CD14-positive monocyte (primary cell): ENCODE data around the gene EFNA1. TPM values are rescaled to one million over a fixed set of nuclear protein-coding genes. Genes with fewer than 3 reads are reported as not detected.
"Not testable (repeated sequence)": the region's sequence is repeated elsewhere in the genome, so short reads cannot be mapped to it uniquely, and the experiment has no call there.

Experiments used
- DNase-seq, 3 donors: peaks; one replicate each; pipeline ENCODE4 v3.0.0-alpha.2; 2011 to 2022
- H2AFZ ChIP-seq: 2 replicates; pipeline ENCODE4 v1.6.0; 2012; ENCODE audit warnings: mild to moderate bottlenecking, low read depth, low read length, inconsistent platforms; ENCODE audit not compliant: insufficient read depth, poor library complexity, severe bottlenecking
- H3K27ac ChIP-seq, 2 donors: 1 replicate in 1 of 2; 2 replicates in 1 of 2; pipeline ENCODE4 v1.5.1; 2012 to 2013; ENCODE audit warnings: low read length in 2 of 2, control low read depth in 1 of 2, inconsistent platforms in 1 of 2, low read depth in 1 of 2, mild to moderate bottlenecking in 1 of 2
- H3K27me3 ChIP-seq, 2 donors: one replicate each; pipeline versions ENCODE4 v1.6.0 to v1.6.1; 2011 to 2013; ENCODE audit warnings: low read length in 2 of 2; ENCODE audit not compliant: control insufficient read depth in 2 of 2, insufficient read depth in 2 of 2
- H3K36me3 ChIP-seq, 2 donors: replicated peaks in 1 of 2; 1 replicate in 1 of 2; 2 replicates in 1 of 2; pipeline versions ENCODE4 v1.5.1 to v1.6.1; 2012 to 2013; ENCODE audit warnings: low read length in 2 of 2, control low read depth in 1 of 2, inconsistent platforms in 1 of 2, mild to moderate bottlenecking in 1 of 2; ENCODE audit not compliant: insufficient read depth in 2 of 2, control insufficient read depth in 1 of 2
- H3K4me1 ChIP-seq, 2 donors: 1 replicate in 1 of 2; 2 replicates in 1 of 2; pipeline versions ENCODE4 v1.5.1 to v1.6.1; 2012 to 2013; ENCODE audit warnings: low read length in 2 of 2, control low read depth in 1 of 2, inconsistent platforms in 1 of 2, mild to moderate bottlenecking in 1 of 2, moderate library complexity in 1 of 2; ENCODE audit not compliant: insufficient read depth in 2 of 2, control insufficient read depth in 1 of 2
- H3K4me2 ChIP-seq: replicated peaks from 2 replicates; pipeline ENCODE3; 2012; ENCODE audit warnings: low read length, moderate library complexity, mild to moderate bottlenecking; ENCODE audit not compliant: poor library complexity, severe bottlenecking; ENCODE audit errors: extremely low read depth
- H3K4me3 ChIP-seq, 3 experiments: fragments of 200-600 bp in 1 of 3; sonication (generic) in 1 of 3; replicated peaks in 1 of 3; 1 replicate in 2 of 3; 2 replicates in 1 of 3; pipeline ENCODE4 v1.5.1; 2011 to 2013; ENCODE audit warnings: low read length in 3 of 3, mild to moderate bottlenecking in 3 of 3, control low read depth in 2 of 3, low read depth in 2 of 3, inconsistent platforms in 1 of 3, moderate library complexity in 1 of 3
- H3K79me2 ChIP-seq: 2 replicates; pipeline ENCODE4 v1.6.0; 2012; ENCODE audit warnings: mild to moderate bottlenecking, control low read depth, inconsistent platforms, low read length, moderate library complexity; ENCODE audit not compliant: insufficient read depth
- H3K9ac ChIP-seq: 2 replicates; pipeline ENCODE4 v1.6.0; 2017; ENCODE audit warnings: low read length, mild to moderate bottlenecking; ENCODE audit not compliant: insufficient read depth, poor library complexity, severe bottlenecking
- H3K9me3 ChIP-seq, 2 donors: replicated peaks in 1 of 2; 1 replicate in 1 of 2; 2 replicates in 1 of 2; pipeline versions ENCODE4 v1.5.1 to v1.6.1; 2012 to 2013; ENCODE audit warnings: low read length in 2 of 2, control low read depth in 1 of 2; ENCODE audit not compliant: control insufficient read depth in 1 of 2, insufficient read depth in 1 of 2
- H4K20me1 ChIP-seq: 2 replicates; pipeline ENCODE4 v1.6.0; 2012; ENCODE audit warnings: mild to moderate bottlenecking, low read length, control low read depth, moderate library complexity; ENCODE audit not compliant: insufficient read depth
- H3K27ac Mint-ChIP-seq, 7 donors: one replicate each; pipeline ENCODE4 v1.8.0; 2020; ENCODE audit warnings: mild to moderate bottlenecking in 7 of 7, mixed read lengths in 7 of 7, moderate library complexity in 6 of 7, inconsistent platforms in 2 of 7
- H3K27me3 Mint-ChIP-seq, 3 donors: one replicate each; pipeline ENCODE4 v1.8.0; 2021 to 2022; ENCODE audit warnings: low read depth in 3 of 3, mild to moderate bottlenecking in 3 of 3, mixed read lengths in 3 of 3, moderate library complexity in 3 of 3, inconsistent platforms in 1 of 3
- H3K36me3 Mint-ChIP-seq, 2 donors: one replicate each; pipeline ENCODE4 v1.8.0; 2020; ENCODE audit warnings: mixed read lengths in 2 of 2, inconsistent platforms in 1 of 2, mild to moderate bottlenecking in 1 of 2
- H3K4me1 Mint-ChIP-seq: one replicate; pipeline ENCODE4 v1.8.0; 2020; ENCODE audit warnings: mild to moderate bottlenecking, mixed read lengths
- H3K4me3 Mint-ChIP-seq, 2 donors: one replicate each; pipeline ENCODE4 v1.8.0; 2020; ENCODE audit warnings: mild to moderate bottlenecking in 2 of 2, mixed read lengths in 2 of 2, moderate library complexity in 1 of 2
- H3K9me3 Mint-ChIP-seq, 7 donors: one replicate each; pipeline ENCODE4 v1.8.0; 2020 to 2022; ENCODE audit warnings: mixed read lengths in 7 of 7, mild to moderate bottlenecking in 6 of 7, moderate library complexity in 6 of 7, inconsistent platforms in 2 of 7
- WGBS: methylation state at CpG from one replicate; pipeline ENCODE4 v1.1.5; 2013; ENCODE audit warnings: missing lambda C conversion rate; ENCODE audit not compliant: insufficient coverage; 5-methylcytosine and 5-hydroxymethylcytosine counted together
- intact Hi-C, 2 donors: fragments of 100-400 bp; cut with micrococcal nuclease; formaldehyde crosslinking; loops; one replicate each; pipeline versions ENCODE4 v1.15.0 to v1.15.1; 2023
- polyA plus RNA-seq, 3 donors: library from polyadenylated mRNA; depleted of rRNA in 1 of 3; unstranded in 2 of 3; stranded (reverse) in 1 of 3; fragments of 300-500 nt in 2 of 3; fragments of >200 nt in 1 of 3; fragmentation: Illumina TruSeq in 2 of 3; gene quantifications; 1 replicate in 2 of 3; 2 replicates in 1 of 3; pipeline ENCODE4 v1.2.3, GENCODE V29; 2012 to 2021
- TF ChIP-seq, protein P1 (sequence below): fragments of 200-600 bp; IDR thresholded peaks from one replicate; pipeline ENCODE4 v1.8.0; 2022; ENCODE audit warnings: antibody characterized with exemption, mild to moderate bottlenecking

EFNA1 gene
- polyA plus RNA-seq, 3 donors: 1.2 TPM; not detected in 2

- no peaks in the 10 kb centered on the region for H3K79me2 ChIP-seq
- H3K9me3 ChIP-seq: peaks cover 0 to 4% of the 10 kb centered on the region in 2 donors
- H3K9me3 Mint-ChIP-seq: peaks cover 3 to 12% (median 7%) of the 10 kb centered on the region in 7 donors
- no peaks in the 10 kb centered on the region for H3K36me3 Mint-ChIP-seq
- H3K4me1 ChIP-seq: peaks cover 2 to 5% of the 10 kb centered on the region in 2 donors
- WGBS: no CpG with 5 or more reads among the region's 3 CpGs
- H3K27me3 Mint-ChIP-seq: peaks cover 0 to 9% (median 1%) of the 10 kb centered on the region in 3 donors
- H3K27ac ChIP-seq: no peak overlapping the region
- H3K27me3 ChIP-seq: no peaks in the 10 kb centered on the region
- no peak overlapping the region for H3K9ac ChIP-seq
- H3K4me2 ChIP-seq: no peak overlapping the region
- no peak for DNase-seq
- no peak overlapping the region for H3K4me3 ChIP-seq
- H2AFZ ChIP-seq: no peak overlapping the region
- no peak overlapping the region for H3K27ac Mint-ChIP-seq
- intact Hi-C loops: no loop called here
- H3K4me3 Mint-ChIP-seq: no peak overlapping the region
- H3K36me3 ChIP-seq: no peaks in the 10 kb centered on the region
- no peaks in the 10 kb centered on the region for H4K20me1 ChIP-seq
- TF ChIP-seq, protein P1, sequence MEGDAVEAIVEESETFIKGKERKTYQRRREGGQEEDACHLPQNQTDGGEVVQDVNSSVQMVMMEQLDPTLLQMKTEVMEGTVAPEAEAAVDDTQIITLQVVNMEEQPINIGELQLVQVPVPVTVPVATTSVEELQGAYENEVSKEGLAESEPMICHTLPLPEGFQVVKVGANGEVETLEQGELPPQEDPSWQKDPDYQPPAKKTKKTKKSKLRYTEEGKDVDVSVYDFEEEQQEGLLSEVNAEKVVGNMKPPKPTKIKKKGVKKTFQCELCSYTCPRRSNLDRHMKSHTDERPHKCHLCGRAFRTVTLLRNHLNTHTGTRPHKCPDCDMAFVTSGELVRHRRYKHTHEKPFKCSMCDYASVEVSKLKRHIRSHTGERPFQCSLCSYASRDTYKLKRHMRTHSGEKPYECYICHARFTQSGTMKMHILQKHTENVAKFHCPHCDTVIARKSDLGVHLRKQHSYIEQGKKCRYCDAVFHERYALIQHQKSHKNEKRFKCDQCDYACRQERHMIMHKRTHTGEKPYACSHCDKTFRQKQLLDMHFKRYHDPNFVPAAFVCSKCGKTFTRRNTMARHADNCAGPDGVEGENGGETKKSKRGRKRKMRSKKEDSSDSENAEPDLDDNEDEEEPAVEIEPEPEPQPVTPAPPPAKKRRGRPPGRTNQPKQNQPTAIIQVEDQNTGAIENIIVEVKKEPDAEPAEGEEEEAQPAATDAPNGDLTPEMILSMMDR: no peak
- H3K4me1 Mint-ChIP-seq: peaks cover 9% of the 10 kb centered on the region
Measured at GRCh38 chr1:155145491-155145890, 17.8 kb downstream of the EFNA1 start.

DNA sequence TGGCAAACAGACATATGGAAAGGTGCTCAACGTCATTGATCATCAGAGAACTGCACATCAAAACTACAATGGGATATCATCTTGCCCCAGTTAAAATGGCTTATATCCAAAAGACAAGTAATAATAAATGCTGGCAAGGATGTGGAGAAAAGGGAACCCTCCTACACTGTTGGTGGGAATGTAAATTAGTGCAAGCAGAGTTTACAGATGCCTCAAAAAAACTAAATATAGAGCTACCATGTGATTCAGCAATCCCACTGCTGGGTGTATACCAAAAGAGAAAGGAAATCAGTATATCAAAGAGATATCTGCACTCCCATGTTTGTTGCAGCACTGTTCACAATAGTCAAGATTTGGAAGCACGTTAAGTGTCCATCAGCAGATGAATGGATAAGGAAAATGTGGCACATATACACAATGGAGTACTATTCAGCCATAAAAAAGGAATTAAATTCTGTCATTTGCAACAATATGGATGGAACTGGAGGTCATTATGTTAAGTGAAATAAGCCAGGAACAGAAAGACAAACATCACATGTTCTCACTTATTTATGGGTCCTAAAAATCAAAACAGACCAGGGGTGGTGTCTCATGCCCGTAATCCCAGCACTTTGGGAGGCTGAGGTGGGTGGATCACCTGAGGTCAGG is 28.4 kb downstream of the EFNA1 start:
- H3K9ac ChIP-seq, H3K4me1 ChIP-seq, H3K4me1 Mint-ChIP-seq, H3K79me2 ChIP-seq, H3K27me3 ChIP-seq, H4K20me1 ChIP-seq, H3K27ac ChIP-seq, H3K9me3 Mint-ChIP-seq, H3K4me3 Mint-ChIP-seq, H3K4me3 ChIP-seq, H3K36me3 Mint-ChIP-seq, H3K9me3 ChIP-seq, H3K4me2 ChIP-seq, DNase-seq, H3K27me3 Mint-ChIP-seq, H2AFZ ChIP-seq, intact Hi-C loops, H3K36me3 ChIP-seq: not testable (repeated sequence)
- WGBS: no CpG with 5 or more reads among the region's 3 CpGs
- H3K27ac Mint-ChIP-seq: peak overlapping the region in 1 of 7 donors; percentile 13
